H1 (cell line): Measurements from ENCODE around the gene GLE1. TPM values are rescaled to one million over a fixed set of nuclear protein-coding genes. Genes with fewer than 3 reads are reported as not detected.

ENCODE experiments used
- CTCF ChIA-PET: fragments of 300-600 bp; sonication (Branson Sonifier 250); formaldehyde crosslinking; loops from one replicate; lab custom pipeline; 2021; ENCODE audit not compliant: partially characterized antibody; lab: Charles Lee
- POLR2A ChIA-PET: fragments of 300-600 bp; sonication (Branson Sonifier 250); formaldehyde crosslinking; loops from one replicate; lab custom pipeline; 2021; ENCODE audit warnings: inconsistent platforms; ENCODE audit not compliant: partially characterized antibody; lab: Charles Lee
- DNase-seq, 2 experiments: peaks; one replicate each; pipeline versions ENCODE4 v3.0.0 to v3.0.0-alpha.2; 2010 to 2022; ENCODE audit warnings: low spot score in 2 of 2, low read depth in 1 of 2, mixed read lengths in 1 of 2
- FAIRE-seq: peaks from 2 replicates; lab custom pipeline; 2011; peaks lifted over from hg19 to GRCh38; lab: Jason Lieb, UNC
- H2AFZ ChIP-seq: 2 replicates; pipeline ENCODE4 v1.8.1; 2012; ENCODE audit warnings: low read length, inconsistent platforms
- H2AK5ac ChIP-seq: 2 replicates; pipeline ENCODE4 v1.6.1; 2013; ENCODE audit warnings: low read depth, low read length
- H2BK120ac ChIP-seq: replicated peaks from 2 replicates; pipeline ENCODE3; 2013; ENCODE audit warnings: low read depth, low read length, inconsistent platforms
- H2BK12ac ChIP-seq: 2 replicates; pipeline ENCODE4 v1.6.1; 2013; ENCODE audit warnings: low read depth, low read length
- H2BK15ac ChIP-seq: 2 replicates; pipeline ENCODE4 v1.6.1; 2013; ENCODE audit warnings: low read length
- H2BK20ac ChIP-seq: 2 replicates; pipeline ENCODE4 v1.6.1; 2013; ENCODE audit warnings: low read length
- H2BK5ac ChIP-seq: 2 replicates; pipeline ENCODE4 v1.6.1; 2013; ENCODE audit warnings: low read depth, low read length
- H3K14ac ChIP-seq: 2 replicates; pipeline ENCODE4 v1.6.1; 2013; ENCODE audit warnings: inconsistent platforms; ENCODE audit not compliant: insufficient read length
- H3K18ac ChIP-seq: 2 replicates; pipeline ENCODE4 v1.6.1; 2013; ENCODE audit warnings: low read length; ENCODE audit errors: extremely low read depth
- H3K23ac ChIP-seq: 2 replicates; pipeline ENCODE4 v1.6.1; 2013; ENCODE audit warnings: inconsistent platforms; ENCODE audit not compliant: insufficient read length
- H3K23me2 ChIP-seq: 2 replicates; pipeline ENCODE4 v1.6.1; 2013; ENCODE audit warnings: low read depth, low read length
- H3K27ac ChIP-seq: 2 replicates; pipeline ENCODE4 v1.6.1; 2011; ENCODE audit warnings: low read depth, low read length, inconsistent platforms
- H3K27me3 ChIP-seq, 4 experiments: replicated peaks in 1 of 4; 1 replicate in 1 of 4; 2 replicates in 3 of 4; pipeline versions ENCODE4 v1.6.1 to v1.8.1; 2011 to 2013; ENCODE audit warnings: low read length in 3 of 4, mild to moderate bottlenecking in 3 of 4, inconsistent platforms in 2 of 4, mixed read lengths in 2 of 4, moderate library complexity in 1 of 4; ENCODE audit not compliant: control insufficient read depth in 3 of 4, insufficient read depth in 3 of 4; ENCODE audit errors: extremely low read depth in 1 of 4
- H3K36me3 ChIP-seq, 4 experiments: 2 replicates each; pipeline versions ENCODE4 v1.6.1 to v1.8.1; 2011 to 2013; ENCODE audit warnings: mild to moderate bottlenecking in 4 of 4, low read length in 3 of 4, moderate library complexity in 2 of 4, control low read depth in 1 of 4, inconsistent platforms in 1 of 4; ENCODE audit not compliant: insufficient read depth in 4 of 4, control insufficient read depth in 2 of 4
- H3K4ac ChIP-seq: replicated peaks from 2 replicates; pipeline ENCODE3; 2013; ENCODE audit warnings: low read length, low read depth, mixed read lengths, inconsistent platforms; ENCODE audit not compliant: insufficient read length
- H3K4me1 ChIP-seq, 4 experiments: replicated peaks in 1 of 4; 1 replicate in 1 of 4; 2 replicates in 3 of 4; pipeline versions ENCODE4 v1.6.1 to v1.8.1; 2011 to 2013; ENCODE audit warnings: low read length in 3 of 4, inconsistent platforms in 2 of 4, mixed read lengths in 1 of 4; ENCODE audit not compliant: insufficient read depth in 4 of 4, control insufficient read depth in 3 of 4
- H3K4me2 ChIP-seq, 2 experiments: 2 replicates each; pipeline versions ENCODE4 v1.6.1 to v1.8.1; 2011 to 2013; ENCODE audit warnings: low read depth in 2 of 2, low read length in 2 of 2, control low read depth in 1 of 2, inconsistent platforms in 1 of 2, mild to moderate bottlenecking in 1 of 2; ENCODE audit not compliant: insufficient read depth in 1 of 2
- H3K4me3 ChIP-seq, 4 experiments: fragments of 200-600, 300-600 bp in 1 of 4; sonication (generic), shearing (Covaris generic), sonication (Bioruptor Twin) in 1 of 4; 2 replicates each; pipeline versions ENCODE4 v1.5.1 to v1.8.1; 2011 to 2016; ENCODE audit warnings: low read length in 4 of 4, low read depth in 3 of 4, control low read depth in 2 of 4, inconsistent platforms in 2 of 4, mild to moderate bottlenecking in 2 of 4, mixed read lengths in 1 of 4, moderate library complexity in 1 of 4; ENCODE audit not compliant: insufficient read depth in 2 of 4; ENCODE audit errors: extremely low read depth in 1 of 4
- H3K56ac ChIP-seq: replicated peaks from 2 replicates; pipeline ENCODE3; 2013; ENCODE audit warnings: low read depth, mild to moderate bottlenecking, mixed read lengths, low read length, inconsistent platforms; ENCODE audit not compliant: insufficient read length
- H3K79me1 ChIP-seq: 2 replicates; pipeline ENCODE4 v1.6.1; 2013; ENCODE audit warnings: low read depth, low read length, control low read depth
- H3K79me2 ChIP-seq, 2 experiments: 2 replicates each; pipeline versions ENCODE4 v1.6.1 to v1.8.1; 2012 to 2013; ENCODE audit warnings: low read length in 2 of 2, mild to moderate bottlenecking in 2 of 2, inconsistent platforms in 1 of 2; ENCODE audit not compliant: insufficient read depth in 2 of 2, control insufficient read depth in 1 of 2
- H3K9ac ChIP-seq, 4 experiments: replicated peaks in 1 of 4; 1 replicate in 1 of 4; 2 replicates in 3 of 4; pipeline versions ENCODE4 v1.6.1 to v1.8.1; 2011 to 2013; ENCODE audit warnings: low read depth in 3 of 4, low read length in 3 of 4, control low read depth in 2 of 4, mild to moderate bottlenecking in 2 of 4, moderate library complexity in 2 of 4, inconsistent platforms in 1 of 4; ENCODE audit errors: extremely low read depth in 1 of 4
- H3K9me3 ChIP-seq, 2 experiments: 2 replicates each; pipeline versions ENCODE4 v1.6.1 to v1.8.1; 2012 to 2013; ENCODE audit warnings: mild to moderate bottlenecking in 2 of 2, moderate library complexity in 2 of 2, control low read depth in 1 of 2, inconsistent platforms in 1 of 2, low read depth in 1 of 2, low read length in 1 of 2, mixed read lengths in 1 of 2; ENCODE audit not compliant: insufficient read depth in 2 of 2
- H4K20me1 ChIP-seq, 2 experiments: replicated peaks in 1 of 2; 2 replicates each; pipeline versions ENCODE3 to v1.8.1; 2011 to 2013; ENCODE audit warnings: inconsistent platforms in 2 of 2, low read length in 2 of 2, mild to moderate bottlenecking in 1 of 2; ENCODE audit not compliant: insufficient read depth in 2 of 2, control insufficient read depth in 1 of 2
- H4K5ac ChIP-seq: 2 replicates; pipeline ENCODE4 v1.6.1; 2013; ENCODE audit warnings: low read length, low read depth, mixed read lengths, inconsistent platforms; ENCODE audit not compliant: insufficient read length
- H4K8ac ChIP-seq: 2 replicates; pipeline ENCODE4 v1.8.0; 2013; ENCODE audit warnings: mild to moderate bottlenecking, moderate library complexity, low read length, inconsistent platforms; ENCODE audit not compliant: insufficient read depth; ENCODE audit errors: extremely low read depth
- H4K91ac ChIP-seq: replicated peaks from 2 replicates; pipeline ENCODE3; 2013; ENCODE audit warnings: low read length, mixed read lengths, inconsistent platforms; ENCODE audit not compliant: insufficient read length
- ATF3 ChIP-seq: IDR thresholded peaks from 2 replicates; pipeline ENCODE4 v1.6.1; 2011; ENCODE audit warnings: low read depth, mild to moderate bottlenecking, low read length; ENCODE audit not compliant: insufficient read depth
- CEBPB ChIP-seq: IDR thresholded peaks from 2 replicates; pipeline ENCODE4 v1.6.1; 2012; ENCODE audit warnings: low read depth, low read length
- EZH2 ChIP-seq: fragments of 200-600 bp; sonication (generic); IDR thresholded peaks from 2 replicates; pipeline ENCODE4 v1.7.1; 2012; ENCODE audit warnings: low read depth, mild to moderate bottlenecking, moderate library complexity, low read length, inconsistent platforms; ENCODE audit not compliant: severe bottlenecking
- GTF2F1 ChIP-seq: IDR thresholded peaks from 2 replicates; pipeline ENCODE4 v1.6.1; 2012; ENCODE audit warnings: low read depth, low read length, improper control_type of control experiment, borderline replicate concordance
- NANOG ChIP-seq: IDR thresholded peaks from 2 replicates; pipeline ENCODE4 v1.6.1; 2011; ENCODE audit warnings: low read length, low read depth, mild to moderate bottlenecking, inconsistent platforms; ENCODE audit not compliant: insufficient read depth, poor library complexity, severe bottlenecking
- RFX5 ChIP-seq: IDR thresholded peaks from 2 replicates; pipeline ENCODE4 v1.6.1; 2011; ENCODE audit warnings: low read depth, low read length, improper control_type of control experiment, borderline replicate concordance
- RXRA ChIP-seq: IDR thresholded peaks from 2 replicates; pipeline ENCODE4 v1.6.1; 2011; ENCODE audit warnings: low read depth, mild to moderate bottlenecking, low read length, moderate library complexity; ENCODE audit not compliant: insufficient read depth
- SP1 ChIP-seq: IDR thresholded peaks from 2 replicates; pipeline ENCODE4 v1.6.1; 2011; ENCODE audit warnings: low read depth, low read length
- WGBS, 2 experiments: shearing (Covaris generic) in 1 of 2; methylation state at CpG; one replicate each; pipeline versions ENCODE4 v1.1.6 to v1.1.7; 2013 to 2015; ENCODE audit warnings: low lambda C conversion rate in 2 of 2, mixed read lengths in 2 of 2, inconsistent platforms in 1 of 2, low coverage in 1 of 2, missing lambda C conversion rate in 1 of 2; ENCODE audit not compliant: insufficient replicate concordance in 2 of 2, insufficient coverage in 1 of 2, insufficient read length in 1 of 2; ENCODE audit errors: extremely low coverage in 1 of 2, missing lambda C conversion rate in 1 of 2; 5-methylcytosine and 5-hydroxymethylcytosine counted together
- polyA plus RNA-seq, 7 experiments: library from polyadenylated mRNA; depleted of rRNA in 3 of 7; stranded (reverse) in 5 of 7; unstranded in 2 of 7; fragments of >200 nt in 5 of 7; fragments of 200-250 nt in 2 of 7; gene quantifications; 1 replicate in 5 of 7; 2 replicates in 1 of 7; 4 replicates in 1 of 7; pipeline versions ENCODE4 v1.2.1 to v1.2.3, GENCODE V29; 2011 to 2013; ENCODE audit warnings: missing spikeins in 2 of 7, mixed read lengths in 2 of 7
- total RNA-seq: library from RNA; stranded (reverse); fragmentation: NEBNext Ultra II Directional; extraction: Animal tissue kit (Norgen Biotek cat#: 25700); gene quantifications from 2 replicates; pipeline ENCODE4 v1.2.1, GENCODE V29; 2021

The GLE1 gene
- total and polyA plus RNA-seq, 2 of the 8 experiments (the other 6 are each of a cell fraction or from before 2014, with no cell fraction given) = 9.6 to 14.9 TPM

DNA sequence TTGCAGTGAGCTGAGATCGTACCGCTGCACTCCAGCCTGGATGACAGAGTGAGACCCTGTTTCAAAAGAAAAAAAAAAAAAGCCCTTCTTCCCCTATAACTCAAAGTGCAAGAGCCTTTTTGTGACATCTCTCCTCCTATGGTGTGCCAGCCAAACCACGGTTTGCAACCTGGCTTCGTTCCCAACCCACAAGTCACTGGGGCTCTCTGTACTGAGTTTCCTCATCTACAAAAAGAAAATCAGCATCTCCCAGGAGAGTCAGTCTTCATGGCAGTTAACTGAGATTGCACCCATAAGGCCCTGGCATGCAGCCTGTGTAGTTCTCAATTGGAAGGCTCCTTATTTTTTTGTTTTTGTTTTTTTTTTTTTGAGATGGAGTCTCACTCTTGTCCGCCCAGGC is 34.0 kb upstream of the GLE1 start:
- no peak for DNase-seq
- H3K4me3 ChIP-seq = no peak overlapping the region
- H3K36me3 ChIP-seq = no peaks in the 10 kb centered on the region; a peak in 1 of 8 replicates
- H3K9me3 ChIP-seq = no peaks in the 10 kb centered on the region
- H3K4ac ChIP-seq = no peak overlapping the region
- H3K23me2 ChIP-seq = no peaks in the 10 kb centered on the region
- ChIA-PET POLR2A (no interaction called here), CTCF (no interaction called here)
- no peak overlapping the region for H2AK5ac ChIP-seq
- no peak overlapping the region for H3K27ac ChIP-seq
- no peak overlapping the region for H4K8ac ChIP-seq
- no peak overlapping the region for H3K4me2 ChIP-seq
- no peak overlapping the region for H4K91ac ChIP-seq
- no peak overlapping the region for H3K9ac ChIP-seq
- H2BK5ac ChIP-seq = no peak overlapping the region
- no peaks in the 10 kb centered on the region for H3K27me3 ChIP-seq
- H3K18ac ChIP-seq = no peak overlapping the region
- no peak overlapping the region for H2BK15ac ChIP-seq
- H3K4me1 ChIP-seq = no peaks in the 10 kb centered on the region
- H3K14ac ChIP-seq = no peak overlapping the region
- no peaks in the 10 kb centered on the region for H3K79me1 ChIP-seq
- FAIRE-seq = no peak
- H2BK12ac ChIP-seq = no peak overlapping the region
- no peak overlapping the region for H4K5ac ChIP-seq
- no peaks in the 10 kb centered on the region for H3K79me2 ChIP-seq
- no peak for TF ChIP-seq ATF3
- no peak for TF ChIP-seq NANOG
- TF ChIP-seq RXRA = no peak
- no peak for TF ChIP-seq EZH2
- no peak for TF ChIP-seq RFX5
- no peak for TF ChIP-seq CEBPB
- TF ChIP-seq GTF2F1 = no peak
- TF ChIP-seq SP1 = no peak
- no peak overlapping the region for H2BK20ac ChIP-seq
- H4K20me1 ChIP-seq = no peaks in the 10 kb centered on the region
- 95% methylated on average over 4 of the region's 5 CpGs; no CpG with 5 or more reads in 1 of the 2 experiments for WGBS, 2 experiments
- no peak overlapping the region for H2BK120ac ChIP-seq
- H3K56ac ChIP-seq = no peak overlapping the region
- no peak overlapping the region for H3K23ac ChIP-seq
- no peak overlapping the region for H2AFZ ChIP-seq
